Measurements from ENCODE around the gene RSRC1.
"Not testable (repeated sequence)": the region's sequence is repeated elsewhere in the genome, so short reads cannot be mapped to it uniquely, and the experiment has no call there.

The RSRC1 gene

DNA sequence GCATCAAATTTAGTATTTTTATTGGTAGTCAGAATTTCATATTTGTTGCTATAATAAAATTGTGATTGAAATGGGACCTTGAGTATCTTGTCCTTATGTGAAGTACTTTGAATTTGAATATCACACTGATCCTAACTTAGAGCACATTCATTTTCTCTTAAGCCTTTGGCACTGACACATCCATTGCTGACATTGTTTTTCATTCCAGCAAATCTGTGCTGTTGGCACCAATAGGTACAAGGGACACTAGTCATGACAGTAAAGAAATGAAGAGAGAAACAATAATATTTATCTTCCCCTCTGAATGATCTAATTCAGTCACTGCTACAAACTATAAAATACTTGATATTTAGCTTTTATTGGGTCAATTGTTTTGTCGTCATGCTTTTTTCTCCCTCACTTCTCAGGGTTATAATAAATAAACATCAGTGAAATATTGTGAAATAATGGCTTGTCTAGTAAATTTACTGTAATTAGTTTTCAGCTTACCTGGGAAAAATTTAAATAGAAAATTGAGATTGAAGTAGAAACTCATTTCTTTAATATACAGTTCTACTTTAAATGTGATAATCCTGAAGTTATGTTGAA lies 294.3 kb downstream of the RSRC1 start:
- no peak for DNase-seq (ENCODE audit: low read depth in 2 of 2)

DNA sequence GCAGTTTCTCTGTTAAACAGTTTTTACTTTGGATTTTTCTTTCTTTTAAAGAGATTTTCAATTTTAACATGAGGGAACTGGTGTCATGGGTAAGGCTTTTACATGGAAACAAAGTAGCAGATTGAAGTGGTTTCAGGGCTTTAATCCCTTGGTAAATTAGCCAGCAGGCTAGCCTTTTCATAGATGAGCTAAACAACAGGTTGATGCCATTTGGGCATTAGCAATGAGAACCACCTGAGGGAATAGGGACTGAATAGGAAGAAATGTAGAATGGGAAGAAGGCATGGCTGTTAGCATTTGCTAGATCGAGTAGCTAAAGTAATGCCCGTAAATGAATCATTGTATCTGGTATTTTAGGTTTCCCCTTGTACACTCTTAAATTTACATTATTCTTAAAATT lies 295.6 kb downstream of the RSRC1 start:
- DNase-seq (ENCODE audit: low read depth in 2 of 2) = no peak

DNA sequence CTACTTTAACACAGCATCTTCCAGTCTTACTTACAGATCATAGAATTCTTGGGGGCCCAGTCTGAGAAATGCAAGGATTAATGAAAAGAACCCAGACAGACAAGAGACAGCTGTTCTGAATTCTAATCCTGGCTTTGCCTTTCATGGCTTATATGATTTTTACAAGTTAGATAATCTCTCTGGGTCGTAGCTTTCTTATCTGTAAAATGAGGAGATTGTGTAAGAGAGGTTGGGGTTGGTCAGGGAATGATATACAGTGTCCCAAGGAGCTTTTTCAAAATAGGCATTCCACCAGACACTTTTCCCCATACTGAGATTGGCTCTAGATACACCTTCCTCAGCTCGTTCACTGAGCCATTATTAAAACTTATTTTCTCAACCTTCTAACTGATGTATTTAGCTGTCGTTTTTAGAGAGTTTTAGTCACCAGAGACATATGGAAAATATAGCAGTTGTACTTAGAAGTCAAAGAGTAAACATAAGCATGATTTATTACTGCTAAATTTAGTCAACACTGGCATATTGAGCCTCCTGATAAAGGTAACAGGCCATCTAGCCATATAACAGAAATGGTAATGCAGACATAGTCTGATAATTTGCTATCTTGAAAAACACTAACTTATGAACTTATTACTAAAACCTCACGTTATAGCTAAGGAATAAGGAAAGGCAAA lies 298.1 kb downstream of the RSRC1 start:
- DNase-seq (ENCODE audit: low read depth in 2 of 2) = no peak

DNA sequence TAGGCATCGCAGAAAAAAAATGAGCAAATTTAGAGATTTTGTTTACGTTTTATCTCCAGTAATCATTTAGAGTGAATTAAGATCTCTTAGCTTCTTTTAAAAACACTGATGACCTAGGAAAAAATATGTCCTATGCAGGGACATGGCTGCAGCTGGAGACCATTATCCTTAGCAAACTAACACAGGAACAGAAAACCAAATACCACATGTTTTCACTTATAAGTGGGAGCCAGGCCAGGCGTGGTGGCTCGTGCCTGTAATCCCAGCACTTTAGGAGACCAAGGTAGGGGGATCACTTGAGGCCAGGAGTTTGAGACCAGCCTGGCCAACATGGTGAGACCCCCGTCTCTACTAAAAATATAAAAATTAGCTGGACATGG lies 298.6 kb downstream of the RSRC1 start:
- not testable (repeated sequence) for DNase-seq (ENCODE audit: low read depth in 2 of 2)

DNA sequence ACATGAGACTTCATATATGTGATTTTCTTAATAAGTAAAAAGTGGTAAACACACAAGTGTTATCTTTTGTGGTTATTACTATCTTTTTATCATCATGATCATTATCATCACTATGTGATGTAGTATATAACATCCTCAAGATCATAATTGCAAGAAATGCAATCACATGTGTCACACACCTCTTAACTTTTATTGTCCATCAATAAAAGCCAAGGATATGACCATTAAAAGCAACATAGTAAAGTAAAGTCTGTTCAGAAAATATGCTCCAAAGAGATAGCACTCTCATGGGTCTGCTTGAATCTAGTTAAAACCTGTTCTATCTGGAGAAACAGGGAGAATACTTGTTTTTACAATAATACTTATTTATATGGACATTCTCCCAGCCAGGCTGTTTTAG lies 308.1 kb downstream of the RSRC1 start:
- no peak for DNase-seq (ENCODE audit: low read depth in 2 of 2)

DNA sequence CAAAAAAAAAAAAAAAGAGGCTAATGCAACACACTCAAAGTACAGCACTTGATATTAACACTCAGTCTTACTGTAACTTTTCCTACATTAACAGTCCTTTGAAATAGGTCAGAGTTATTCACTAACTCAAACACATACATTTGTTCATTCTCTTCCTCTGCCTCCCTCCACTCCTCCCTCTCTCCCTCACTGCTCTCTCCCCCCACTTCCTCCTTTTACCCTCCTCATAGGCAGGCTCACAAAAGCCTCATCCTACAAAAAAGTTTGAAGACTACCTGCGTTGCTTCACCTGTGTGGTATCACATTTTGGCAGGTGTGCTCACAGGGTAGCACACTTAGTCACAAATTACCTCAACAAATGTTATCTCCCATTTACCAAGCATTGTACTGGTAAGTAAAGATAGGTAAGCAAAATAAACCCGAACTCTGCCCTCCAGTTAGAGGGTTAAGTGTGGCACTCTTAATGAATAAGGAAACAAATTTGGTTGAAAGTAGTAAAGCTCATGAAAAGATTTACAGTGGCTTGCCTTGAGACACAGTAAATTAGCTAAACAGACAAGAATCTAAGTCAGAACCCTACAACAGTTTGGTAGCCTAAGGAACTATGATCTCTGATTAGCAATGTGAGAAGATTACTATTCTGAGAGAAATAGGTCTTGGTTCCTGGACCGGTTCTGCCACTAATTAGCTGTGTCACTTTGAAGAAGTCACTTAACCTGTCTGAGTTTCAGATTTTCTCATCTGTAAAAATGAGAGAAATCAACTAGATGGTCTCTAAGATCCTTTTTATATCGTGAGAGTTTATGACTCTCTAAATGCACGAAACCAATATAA lies 310.1 kb downstream of the RSRC1 start:
- no peak for DNase-seq (ENCODE audit: low read depth in 2 of 2)

DNA sequence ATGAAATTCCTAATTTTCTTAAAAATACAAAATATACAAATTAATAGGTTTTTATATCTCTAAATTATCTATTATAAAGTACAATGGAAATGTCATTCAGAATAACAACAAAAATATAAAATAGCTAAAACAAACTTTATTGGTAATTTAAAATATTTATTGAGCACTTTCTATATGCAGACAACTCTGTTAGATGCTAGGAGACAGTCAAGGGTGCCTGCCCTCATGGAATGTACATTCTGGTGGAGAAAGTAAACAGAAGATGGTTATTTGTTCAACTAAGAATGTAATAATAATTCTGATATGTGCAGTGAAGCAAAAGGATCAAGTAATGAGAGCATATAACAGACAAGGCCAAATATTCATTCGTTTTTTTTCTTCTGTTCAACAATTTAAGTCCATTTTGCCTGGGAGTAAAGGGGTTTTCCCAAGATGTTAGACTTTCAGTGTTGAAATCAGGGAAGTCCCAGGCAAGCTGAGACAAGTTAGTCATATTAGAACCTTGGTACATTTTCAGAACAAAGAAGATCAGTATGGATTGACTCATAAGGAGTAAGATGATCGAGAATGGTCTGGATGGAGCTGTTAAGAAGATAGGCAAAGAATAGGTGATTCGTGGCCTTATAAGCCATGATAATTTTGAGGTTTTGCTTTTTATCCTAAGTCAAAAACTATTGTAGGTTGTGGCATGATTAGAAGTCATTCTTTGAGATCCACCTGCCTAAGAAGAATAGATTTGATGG lies 310.9 kb downstream of the RSRC1 start:
- no peak for DNase-seq (ENCODE audit: low read depth in 2 of 2)

DNA sequence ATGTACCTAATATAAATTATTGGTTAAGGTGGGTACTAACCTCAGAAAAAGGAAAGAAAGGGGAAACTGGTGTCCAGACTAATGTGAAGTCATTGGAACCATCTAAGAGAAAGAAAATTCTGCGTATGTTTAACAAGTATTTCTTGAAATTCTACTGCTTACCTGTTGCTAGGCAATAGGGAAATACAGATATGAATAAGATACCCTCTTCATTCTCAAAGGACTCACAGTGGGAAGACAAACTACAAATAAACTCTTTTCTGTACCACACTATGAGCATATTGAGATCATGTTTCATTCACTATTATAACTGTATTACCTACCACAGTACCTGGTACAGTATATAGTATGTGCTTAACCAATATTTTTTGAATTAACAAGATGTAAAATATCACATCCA lies 320.6 kb downstream of the RSRC1 start:
- DNase-seq (ENCODE audit: low read depth in 2 of 2) = no peak

DNA sequence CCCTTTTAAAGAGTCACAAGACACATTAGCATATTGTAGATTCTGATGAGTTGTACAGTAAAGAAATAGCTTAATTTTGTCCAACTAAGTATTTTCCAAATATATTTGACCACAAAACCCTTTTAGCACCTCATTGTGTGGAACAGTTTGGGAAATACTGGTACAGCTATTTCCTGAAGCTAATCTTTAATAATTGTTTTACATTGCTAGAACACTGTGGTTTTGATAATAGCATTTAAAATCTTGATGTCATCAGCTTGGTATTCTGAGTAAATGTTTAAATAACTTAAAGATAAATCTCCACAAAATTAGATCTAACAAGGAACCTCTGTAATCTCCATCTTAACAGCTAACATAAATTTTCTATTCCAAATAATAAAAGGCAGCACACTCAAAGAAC lies 321.1 kb downstream of the RSRC1 start:
- no peak for DNase-seq (ENCODE audit: low read depth in 2 of 2)

DNA sequence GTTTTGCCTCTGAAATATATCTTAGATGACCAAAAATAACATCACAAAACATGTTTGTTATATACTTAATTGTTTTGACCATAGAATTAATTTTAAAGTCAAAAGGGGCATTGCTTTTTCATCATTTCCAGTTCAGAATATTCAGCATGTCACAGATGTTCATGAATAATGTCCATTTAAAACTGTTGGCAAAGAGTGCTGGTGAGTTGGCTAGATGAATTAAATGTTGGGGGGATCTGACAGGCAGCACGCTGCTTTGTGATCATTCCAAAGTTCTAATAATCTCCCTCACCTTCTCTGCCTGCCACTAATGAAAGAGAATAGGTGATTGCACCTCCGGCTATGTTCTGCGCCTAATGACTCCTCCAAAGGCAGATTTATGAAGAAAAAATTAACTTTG lies 321.9 kb downstream of the RSRC1 start:
- DNase-seq (ENCODE audit: low read depth in 2 of 2) = no peak

DNA sequence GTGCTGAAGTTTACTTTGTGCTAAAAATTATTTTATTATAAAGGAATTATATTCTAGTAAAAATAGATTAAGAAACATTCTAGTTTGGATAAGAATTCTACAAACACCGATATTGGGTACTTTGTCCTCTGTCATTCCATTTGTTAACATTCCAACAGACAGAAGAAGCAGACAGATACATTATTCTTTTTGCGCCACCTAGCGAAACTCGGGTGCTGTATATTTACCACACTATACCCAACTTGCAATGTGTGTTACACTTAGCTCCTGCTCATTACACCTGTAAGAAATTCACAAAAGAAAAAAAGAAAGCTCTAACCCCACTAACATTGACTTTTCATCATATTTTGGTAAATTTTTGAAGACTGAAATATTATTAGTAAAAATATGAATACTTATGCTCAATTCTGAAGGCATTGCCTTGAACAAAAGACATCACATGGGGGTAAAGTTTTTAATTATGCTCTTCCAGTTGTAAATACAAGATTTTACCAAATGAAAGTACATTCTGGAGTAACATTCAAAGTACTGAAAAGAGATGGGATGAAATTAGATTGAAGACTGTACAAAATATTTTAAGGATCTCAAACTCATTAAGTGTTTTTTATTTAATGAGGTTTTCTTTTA lies 324.6 kb downstream of the RSRC1 start:
- no peak for DNase-seq (ENCODE audit: low read depth in 2 of 2)

DNA sequence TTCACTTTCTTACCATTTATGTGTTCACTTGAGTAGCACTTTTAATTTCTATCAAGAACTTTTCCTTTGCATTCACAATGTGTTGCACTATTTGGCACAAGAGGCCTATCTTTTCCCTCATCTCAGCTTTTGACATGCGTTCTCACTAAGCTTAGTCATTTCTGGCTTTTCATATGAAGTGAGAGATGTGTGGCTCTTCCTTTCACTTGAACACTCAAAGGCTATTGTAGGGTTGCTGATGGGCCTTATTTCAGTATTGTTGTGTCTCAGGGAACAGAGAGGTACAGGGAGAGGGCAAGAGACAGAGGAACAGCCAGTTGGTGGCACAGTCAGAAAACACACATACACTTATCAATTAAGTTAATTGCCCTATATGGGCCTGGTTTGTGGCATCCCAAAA lies 333.7 kb downstream of the RSRC1 start:
- DNase-seq (ENCODE audit: low read depth in 2 of 2) = no peak

DNA sequence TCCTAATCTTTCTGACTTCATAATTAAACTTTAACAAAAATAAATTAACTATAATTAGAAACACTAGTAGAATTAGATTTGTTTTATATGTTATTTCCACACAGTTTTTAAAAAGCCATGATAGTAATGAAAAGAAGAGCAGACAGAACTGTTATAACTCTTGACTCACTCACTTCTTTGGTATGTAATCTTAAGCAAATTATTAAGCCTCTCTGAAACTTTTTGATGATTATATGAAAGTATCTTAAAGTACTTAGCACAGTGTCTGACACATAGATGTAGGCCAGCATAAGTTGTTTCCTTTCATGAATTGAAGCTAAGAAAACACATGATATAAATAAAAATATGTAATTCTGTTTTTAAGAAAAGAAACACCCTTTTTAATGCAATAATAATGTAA lies 337.5 kb downstream of the RSRC1 start:
- DNase-seq (ENCODE audit: low read depth in 2 of 2) = no peak

DNA sequence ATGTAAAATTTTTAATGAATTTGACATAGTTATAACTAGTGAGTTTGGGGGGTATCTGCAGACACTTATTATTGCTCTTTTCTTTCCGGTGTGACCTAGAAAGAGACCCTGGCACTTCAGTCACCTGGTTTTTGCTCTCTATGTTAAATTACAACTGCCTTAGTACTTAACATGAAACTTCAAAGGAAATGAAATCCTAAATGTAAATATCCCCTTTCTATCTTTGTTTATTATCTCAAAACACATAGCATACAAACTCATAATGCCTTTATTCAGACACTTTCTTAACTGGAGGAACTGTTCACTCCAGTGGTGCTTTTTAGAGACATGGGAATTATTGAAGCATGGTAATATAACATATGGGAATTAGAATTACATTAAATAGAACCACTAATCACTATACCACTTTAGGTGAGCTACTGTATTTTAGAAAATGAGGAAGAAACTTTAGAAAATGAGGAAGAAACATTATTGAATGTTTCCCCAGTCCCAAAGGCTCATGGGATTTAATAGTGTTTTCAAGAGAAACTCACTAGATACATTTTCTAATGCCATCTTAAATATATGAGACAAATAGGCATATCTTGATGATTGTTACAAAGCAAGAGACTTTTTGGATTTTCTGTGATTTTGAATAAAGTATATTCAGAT lies 341.6 kb downstream of the RSRC1 start:
- no peak for DNase-seq (ENCODE audit: low read depth in 2 of 2)

DNA sequence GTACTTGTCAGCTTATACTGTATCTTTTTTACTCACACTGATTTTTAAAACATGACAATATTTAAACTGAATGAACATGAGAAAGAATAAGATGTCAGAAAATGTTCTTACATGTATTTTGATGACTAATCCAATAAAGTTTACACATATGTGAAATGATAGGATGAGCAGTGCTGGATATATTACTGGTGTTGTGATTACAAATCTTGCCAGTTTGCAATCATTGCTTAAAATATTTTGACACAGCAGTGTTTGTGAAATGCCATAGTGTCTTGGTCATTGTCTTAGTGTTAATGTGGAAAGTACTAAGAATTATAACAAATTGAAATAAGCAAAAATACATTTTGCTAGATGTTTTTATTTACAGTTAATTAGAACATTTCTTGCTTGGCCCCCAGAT lies 342.4 kb downstream of the RSRC1 start:
- no peak for DNase-seq (ENCODE audit: low read depth in 2 of 2)

DNA sequence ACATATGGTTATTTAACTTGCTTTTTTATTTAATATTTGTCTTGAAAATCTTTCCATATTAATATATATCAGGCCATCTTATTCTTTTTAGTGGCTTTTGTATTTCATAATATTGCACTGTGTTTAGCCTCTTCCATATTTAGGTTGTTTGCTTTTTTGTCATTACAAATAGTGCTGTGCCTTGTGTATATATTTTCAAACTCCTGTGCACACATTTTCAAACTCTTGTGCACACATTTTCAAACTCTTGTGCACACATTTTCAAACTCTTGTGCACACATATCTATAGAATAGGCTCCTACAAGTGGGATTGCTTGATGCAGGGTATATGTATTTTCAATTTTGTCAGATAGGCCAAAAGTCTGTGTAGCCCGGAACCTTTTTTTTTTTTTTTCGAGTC lies 343.1 kb downstream of the RSRC1 start:
- DNase-seq (ENCODE audit: low read depth in 2 of 2) = no peak

DNA sequence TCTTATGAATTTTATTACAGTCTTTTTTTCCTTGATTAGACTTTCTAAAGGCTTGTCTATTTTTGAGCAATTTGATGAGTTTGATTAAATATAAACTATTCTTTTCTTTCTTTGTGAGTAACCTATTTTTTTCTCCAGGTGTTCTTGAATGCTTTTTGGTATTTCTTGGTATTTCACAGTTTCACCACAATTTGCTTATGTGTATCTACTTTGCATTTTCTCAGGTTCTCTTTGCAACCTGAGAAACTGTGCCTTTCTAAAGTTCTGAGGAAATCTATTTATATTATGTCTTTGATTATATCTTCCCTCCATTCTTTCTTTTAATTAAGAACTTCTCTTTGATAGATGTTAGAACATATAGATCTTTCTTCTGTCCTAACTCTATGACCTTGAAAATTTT lies 344.0 kb downstream of the RSRC1 start:
- no peak for DNase-seq (ENCODE audit: low read depth in 2 of 2)

DNA sequence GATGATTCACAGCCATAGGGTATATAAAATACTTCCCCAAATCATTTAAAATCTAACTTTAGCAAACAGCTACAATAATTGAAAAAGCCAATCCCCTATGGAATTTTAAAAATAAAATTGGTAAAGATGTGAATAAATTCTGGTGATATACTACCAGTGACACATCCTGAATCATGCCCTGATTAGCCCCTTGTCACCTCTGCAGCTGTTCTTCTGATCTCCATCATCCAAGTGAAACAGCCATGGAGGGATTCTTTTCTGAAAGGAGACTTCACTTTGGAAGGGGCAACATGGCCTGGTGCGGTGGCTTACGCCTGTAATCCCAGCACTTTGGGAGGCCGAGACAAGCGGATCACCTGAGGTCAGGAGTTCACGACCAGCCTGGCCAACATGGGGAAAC lies 345.5 kb downstream of the RSRC1 start:
- no peak for DNase-seq (ENCODE audit: low read depth in 2 of 2)

DNA sequence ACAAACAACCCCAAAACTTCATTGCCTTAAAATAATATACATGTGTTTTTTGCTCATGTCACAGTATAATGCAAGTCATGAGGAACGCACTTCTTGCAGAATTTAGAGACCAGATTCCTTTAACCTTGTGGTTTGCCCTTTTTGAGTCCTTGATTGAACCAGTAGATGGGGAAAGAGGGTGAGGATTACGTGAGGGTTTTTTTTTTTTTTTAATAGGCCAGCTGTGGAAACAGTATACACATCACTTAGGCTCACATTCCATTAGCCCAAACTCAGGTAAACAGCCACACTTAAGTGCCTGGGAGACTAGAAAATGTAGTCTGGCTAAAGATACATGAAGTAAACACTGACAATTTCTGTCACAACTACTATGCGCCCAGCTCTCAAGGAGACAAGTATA lies 346.2 kb downstream of the RSRC1 start:
- no peak for DNase-seq (ENCODE audit: low read depth in 2 of 2)

DNA sequence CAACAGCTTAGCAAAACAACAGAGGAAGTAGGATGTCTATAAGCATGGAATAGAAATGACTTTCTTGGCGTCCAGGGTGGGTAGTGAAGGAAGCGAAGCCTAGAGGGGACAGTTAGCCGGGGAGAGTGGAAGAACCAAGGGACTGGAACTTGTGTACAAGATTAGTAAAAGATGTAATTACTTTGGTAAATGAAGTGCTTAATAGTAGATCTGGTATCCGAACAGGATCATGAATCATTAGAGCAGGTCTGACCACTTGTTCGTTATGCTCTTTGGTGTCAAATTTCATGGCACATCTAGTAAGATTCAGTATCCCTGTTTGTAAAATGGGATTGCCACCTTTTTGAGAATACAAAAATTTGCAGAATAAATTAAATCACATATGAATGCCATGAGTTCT lies 348.6 kb downstream of the RSRC1 start:
- no peak for DNase-seq (ENCODE audit: low read depth in 2 of 2)

DNA sequence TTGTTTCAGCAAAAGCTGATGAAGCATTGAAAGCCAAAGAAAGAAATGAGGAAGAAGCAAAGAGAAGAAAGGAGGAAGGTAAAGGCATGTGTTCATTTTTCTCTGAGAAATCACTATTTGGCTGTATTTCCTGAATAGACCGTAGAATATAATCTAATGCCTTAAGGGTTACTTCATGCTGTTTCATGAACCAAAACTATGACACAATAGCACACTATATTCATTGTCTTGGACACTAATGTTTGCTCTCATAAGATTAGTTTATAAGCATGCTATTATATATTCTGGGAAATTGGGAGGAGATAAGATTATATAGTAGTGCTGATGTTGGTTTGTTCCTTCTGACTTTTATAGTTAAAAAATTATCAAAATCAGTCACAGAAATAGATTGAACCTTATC lies 351.0 kb downstream of the RSRC1 start:
- DNase-seq (ENCODE audit: low read depth in 2 of 2) = no peak

DNA sequence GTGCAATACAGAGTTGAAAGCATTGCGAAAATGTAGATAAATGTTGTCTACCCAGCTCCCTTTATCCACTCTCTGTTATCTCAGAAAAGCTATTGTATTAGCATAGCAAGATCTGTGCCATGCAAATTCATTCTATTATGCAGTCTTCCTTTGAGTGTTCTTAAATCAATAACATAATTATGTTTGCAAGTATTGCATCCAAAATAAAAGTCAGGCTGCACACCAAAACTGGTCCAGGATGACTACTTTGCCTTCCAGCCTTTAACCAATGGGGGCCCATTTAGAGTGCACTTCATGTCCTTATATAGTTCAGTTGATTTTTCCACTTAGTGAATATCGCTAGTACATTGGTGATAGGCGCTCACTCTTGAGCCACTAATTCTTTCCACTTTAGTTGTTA lies 353.7 kb downstream of the RSRC1 start:
- DNase-seq (ENCODE audit: low read depth in 2 of 2) = no peak
